ENCODE results near the gene TLK2. TPM values are rescaled to one million over a fixed set of nuclear protein-coding genes. Genes with fewer than 3 reads are reported as not detected.
A peak's percentile ranks its signal among the peaks of the same experiment; 100 is the strongest.
"Not testable (repeated sequence)": the region's sequence is repeated elsewhere in the genome, so short reads cannot be mapped to it uniquely, and the experiment has no call there.

TLK2 gene
- total RNA-seq, 3 donors from 2014 or later (not counting 1 experiment from before 2014, with no cell fraction given), result 63.8 to 77.2 (median 68.2) TPM

- WGBS (ENCODE audit: insufficient coverage), result 98% methylated on average over 7 of the region's 9 CpGs
- H3K4me1 ChIP-seq (ENCODE audit: control insufficient read depth, insufficient read depth, low read length); H3K36me3 ChIP-seq (ENCODE audit: control insufficient read depth, insufficient read depth, low read length); H3K27ac Mint-ChIP-seq; H3K4me3 Mint-ChIP-seq; ATAC-seq; DNase-seq; H3K4me1 Mint-ChIP-seq; H3K27me3 ChIP-seq (ENCODE audit: control insufficient read depth, insufficient read depth, low read length); intact Hi-C loops (cut with micrococcal nuclease); H3K9me3 ChIP-seq (ENCODE audit: control insufficient read depth, insufficient read depth, low read length); H3K27me3 Mint-ChIP-seq (ENCODE audit: low read depth in 2 of 2); H3K27ac ChIP-seq (ENCODE audit: low read length); H3K36me3 Mint-ChIP-seq; H3K9me3 Mint-ChIP-seq; H3K4me3 ChIP-seq (ENCODE audit: low read length): not testable (repeated sequence)
Observed at GRCh38 chr17:62471380-62471880, 7.2 kb upstream of the TLK2 start.

GRCh38 chr17:62473030-62473982 lies 5.3 kb upstream of the TLK2 start:
- H3K27me3 Mint-ChIP-seq (ENCODE audit: low read depth in 2 of 2); H3K4me3 ChIP-seq (ENCODE audit: low read length); H3K27ac ChIP-seq (ENCODE audit: low read length); DNase-seq; intact Hi-C loops (cut with micrococcal nuclease); H3K9me3 Mint-ChIP-seq; H3K27ac Mint-ChIP-seq; H3K27me3 ChIP-seq (ENCODE audit: control insufficient read depth, insufficient read depth, low read length); ATAC-seq; H3K4me3 Mint-ChIP-seq; H3K36me3 Mint-ChIP-seq; H3K9me3 ChIP-seq (ENCODE audit: control insufficient read depth, insufficient read depth, low read length); H3K36me3 ChIP-seq (ENCODE audit: control insufficient read depth, insufficient read depth, low read length); H3K4me1 Mint-ChIP-seq: not testable (repeated sequence)
- peaks cover 19% of the 10 kb centered on the region for H3K4me1 ChIP-seq (ENCODE audit: control insufficient read depth, insufficient read depth, low read length)
- WGBS (ENCODE audit: insufficient coverage), result 100% methylated on average over 4 of the region's 8 CpGs

- H3K27me3 Mint-ChIP-seq (ENCODE audit: low read depth in 2 of 2); H3K27me3 ChIP-seq (ENCODE audit: control insufficient read depth, insufficient read depth, low read length); ATAC-seq; H3K9me3 Mint-ChIP-seq; H3K9me3 ChIP-seq (ENCODE audit: control insufficient read depth, insufficient read depth, low read length); H3K36me3 ChIP-seq (ENCODE audit: control insufficient read depth, insufficient read depth, low read length); H3K36me3 Mint-ChIP-seq; H3K4me3 ChIP-seq (ENCODE audit: low read length); intact Hi-C loops (cut with micrococcal nuclease): not testable (repeated sequence)
- Mint-ChIP-seq H3K4me3 (peak overlapping the region; percentile 77), H3K4me1 (peaks cover 23 to 25% of the 10 kb centered on the region in 2 donors), H3K27ac (peak overlapping the region; percentile 61 to 70)
- peak in 1 of 2 donors; percentile 14 for DNase-seq
- 95% methylated on average over 8 of the region's 8 CpGs for WGBS (ENCODE audit: insufficient coverage)
- Histone ChIP-seq H3K4me1 (ENCODE audit: control insufficient read depth, insufficient read depth, low read length) (peaks cover 14% of the 10 kb centered on the region), H3K27ac (ENCODE audit: low read length) (peak overlapping the region; percentile 65)
Observed at GRCh38 chr17:62477111-62477510, 1.5 kb upstream of the TLK2 start.

GRCh38 chr17:62477718-62478408 lies 762 bp upstream of the TLK2 start:
- Mint-ChIP-seq H3K4me3 (peak overlapping the region; percentile 77), H3K4me1 (peaks cover 23 to 25% of the 10 kb centered on the region in 2 donors), H3K27ac (peak overlapping the region; percentile 61 to 70)
- H3K4me3 ChIP-seq (ENCODE audit: low read length), result peak overlapping the region; percentile 40
- intact Hi-C loops (cut with micrococcal nuclease); H3K27me3 Mint-ChIP-seq (ENCODE audit: low read depth in 2 of 2); H3K9me3 Mint-ChIP-seq; H3K27me3 ChIP-seq (ENCODE audit: control insufficient read depth, insufficient read depth, low read length); H3K9me3 ChIP-seq (ENCODE audit: control insufficient read depth, insufficient read depth, low read length); H3K36me3 ChIP-seq (ENCODE audit: control insufficient read depth, insufficient read depth, low read length); H3K36me3 Mint-ChIP-seq: not testable (repeated sequence)
- ATAC-seq (peak; percentile 27 to 49 (median 36)), DNase-seq (peak; percentile 41 to 64)
- H3K27ac ChIP-seq (ENCODE audit: low read length), result peak overlapping the region; percentile 65
- peaks cover 14% of the 10 kb centered on the region for H3K4me1 ChIP-seq (ENCODE audit: control insufficient read depth, insufficient read depth, low read length)
- under 1% methylated on average over 61 of the region's 61 CpGs for WGBS (ENCODE audit: insufficient coverage)

GRCh38 chr17:62478880-62479638 lies 434 bp downstream of the TLK2 start:
- H3K36me3 Mint-ChIP-seq; H3K27me3 Mint-ChIP-seq (ENCODE audit: low read depth in 2 of 2); H3K9me3 ChIP-seq (ENCODE audit: control insufficient read depth, insufficient read depth, low read length); H3K9me3 Mint-ChIP-seq; H3K27me3 ChIP-seq (ENCODE audit: control insufficient read depth, insufficient read depth, low read length); H3K36me3 ChIP-seq (ENCODE audit: control insufficient read depth, insufficient read depth, low read length); intact Hi-C loops (cut with micrococcal nuclease): not testable (repeated sequence)
- peak overlapping the region; percentile 90 for H3K4me3 Mint-ChIP-seq
- H3K27ac Mint-ChIP-seq, result peak overlapping the region; percentile 88 to 92
- 3% methylated on average over 79 of the region's 84 CpGs for WGBS (ENCODE audit: insufficient coverage)
- Histone ChIP-seq H3K27ac (ENCODE audit: low read length) (peak overlapping the region; percentile 62), H3K4me1 (ENCODE audit: control insufficient read depth, insufficient read depth, low read length) (peaks cover 14% of the 10 kb centered on the region), H3K4me3 (ENCODE audit: low read length) (peak overlapping the region; percentile 45)
- peak; percentile 60 to 61 for DNase-seq
- peaks cover 23 to 25% of the 10 kb centered on the region in 2 donors for H3K4me1 Mint-ChIP-seq
- ATAC-seq, result peak; percentile 45 to 68 (median 46)

- H3K36me3 Mint-ChIP-seq; H3K9me3 ChIP-seq (ENCODE audit: control insufficient read depth, insufficient read depth, low read length); intact Hi-C loops (cut with micrococcal nuclease); H3K27me3 Mint-ChIP-seq (ENCODE audit: low read depth in 2 of 2); H3K27me3 ChIP-seq (ENCODE audit: control insufficient read depth, insufficient read depth, low read length); ATAC-seq; H3K9me3 Mint-ChIP-seq; H3K36me3 ChIP-seq (ENCODE audit: control insufficient read depth, insufficient read depth, low read length): not testable (repeated sequence)
- Mint-ChIP-seq H3K27ac (peak overlapping the region; percentile 88 to 92), H3K4me3 (peak overlapping the region; percentile 90), H3K4me1 (peaks cover 23 to 25% of the 10 kb centered on the region in 2 donors)
- Histone ChIP-seq H3K4me3 (ENCODE audit: low read length) (peak overlapping the region; percentile 45), H3K4me1 (ENCODE audit: control insufficient read depth, insufficient read depth, low read length) (peaks cover 17% of the 10 kb centered on the region), H3K27ac (ENCODE audit: low read length) (peak overlapping the region; percentile 62)
- DNase-seq, result peak in 1 of 2 donors; percentile 40
- 0% methylated on average over 14 of the region's 22 CpGs for WGBS (ENCODE audit: insufficient coverage)
Observed at GRCh38 chr17:62479639-62480258, 1.1 kb downstream of the TLK2 start.

GRCh38 chr17:62482553-62482952 lies 3.9 kb downstream of the TLK2 start:
- H3K9me3 ChIP-seq (ENCODE audit: control insufficient read depth, insufficient read depth, low read length); H3K27ac Mint-ChIP-seq; H3K36me3 ChIP-seq (ENCODE audit: control insufficient read depth, insufficient read depth, low read length); H3K4me3 ChIP-seq (ENCODE audit: low read length); H3K36me3 Mint-ChIP-seq; H3K9me3 Mint-ChIP-seq; H3K4me1 ChIP-seq (ENCODE audit: control insufficient read depth, insufficient read depth, low read length); ATAC-seq; DNase-seq; H3K4me3 Mint-ChIP-seq; H3K27ac ChIP-seq (ENCODE audit: low read length); intact Hi-C loops (cut with micrococcal nuclease); H3K27me3 Mint-ChIP-seq (ENCODE audit: low read depth in 2 of 2); H3K27me3 ChIP-seq (ENCODE audit: control insufficient read depth, insufficient read depth, low read length): not testable (repeated sequence)
- WGBS (ENCODE audit: insufficient coverage), result 100% methylated on average over 1 of the region's 3 CpGs
- H3K4me1 Mint-ChIP-seq, result peaks cover 18 to 26% of the 10 kb centered on the region in 2 donors

Data from natural killer cell (primary cell).